ENCODE results near the gene NFIA.
"Not testable (repeated sequence)": the region's sequence is repeated elsewhere in the genome, so short reads cannot be mapped to it uniquely, and the experiment has no call there.

NFIA gene

GRCh38 chr1:61109158-61109557 is 26.8 kb downstream of the NFIA start:
- no peak for DNase-seq

DNA sequence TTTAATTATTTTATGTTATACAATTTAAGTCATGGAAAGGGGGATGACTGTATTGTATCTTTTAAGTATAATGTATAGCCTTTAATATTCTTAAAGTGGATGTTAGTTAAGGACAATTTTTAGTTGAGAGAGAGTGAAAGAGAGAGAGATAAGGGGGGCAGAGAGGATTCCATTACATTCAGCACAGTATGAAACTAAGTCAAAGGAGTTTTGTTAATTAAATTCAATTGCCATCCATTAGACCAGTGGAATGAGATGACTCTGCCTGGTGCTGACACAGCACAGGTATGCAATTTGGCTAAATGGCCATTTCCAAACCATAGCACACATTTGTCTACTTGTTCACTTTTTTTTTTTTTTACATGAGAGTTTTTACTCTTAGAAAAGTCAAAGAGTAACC is 27.5 kb downstream of the NFIA start:
- DNase-seq: no peak

GRCh38 chr1:61110554-61110953 is 28.2 kb downstream of the NFIA start:
- no peak for DNase-seq

DNA sequence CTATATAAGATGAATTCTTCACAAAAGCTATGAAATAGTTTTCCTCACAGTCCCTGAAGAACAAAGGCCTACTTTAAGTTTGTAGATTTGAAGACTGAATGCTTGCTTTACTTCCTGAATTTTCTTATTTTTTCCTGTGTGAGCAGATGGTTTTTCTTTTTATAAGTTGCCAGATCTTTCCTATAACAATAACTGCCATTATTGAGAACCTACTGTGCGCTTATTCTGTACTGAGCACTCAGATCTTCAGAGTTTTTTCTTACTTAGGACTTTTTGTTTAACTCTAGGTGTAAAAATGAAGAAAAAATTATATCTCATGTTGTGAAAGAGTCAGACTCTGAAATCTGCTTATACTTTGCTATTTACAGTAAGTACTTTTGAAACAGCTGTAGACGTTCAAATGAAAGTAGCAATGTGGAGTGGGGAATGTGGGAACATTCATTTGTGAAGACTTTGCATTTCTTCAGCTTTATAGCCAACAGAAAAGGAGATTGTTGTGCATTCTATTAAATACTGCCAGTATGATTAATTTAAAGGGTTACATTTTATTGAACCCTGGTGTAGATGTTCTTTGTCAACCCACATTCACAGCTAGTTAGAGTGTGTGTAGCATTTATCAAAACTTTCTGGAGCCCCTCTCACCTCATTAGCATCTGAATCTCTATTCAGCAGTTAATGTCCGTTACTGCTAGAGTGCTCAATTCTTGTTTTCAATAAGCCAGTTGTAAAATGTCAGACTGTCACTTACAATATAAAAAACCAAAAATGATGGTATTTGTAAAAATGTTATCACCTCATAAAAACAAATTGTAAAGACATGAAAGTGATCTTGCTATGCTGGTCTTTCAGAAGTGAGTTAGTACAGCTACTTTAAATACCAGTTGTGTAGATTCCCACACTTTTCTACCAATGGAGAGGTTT is 29.0 kb downstream of the NFIA start:
- no peak for DNase-seq

GRCh38 chr1:61114178-61114870 is 32.0 kb downstream of the NFIA start:
- DNase-seq: no peak

DNA sequence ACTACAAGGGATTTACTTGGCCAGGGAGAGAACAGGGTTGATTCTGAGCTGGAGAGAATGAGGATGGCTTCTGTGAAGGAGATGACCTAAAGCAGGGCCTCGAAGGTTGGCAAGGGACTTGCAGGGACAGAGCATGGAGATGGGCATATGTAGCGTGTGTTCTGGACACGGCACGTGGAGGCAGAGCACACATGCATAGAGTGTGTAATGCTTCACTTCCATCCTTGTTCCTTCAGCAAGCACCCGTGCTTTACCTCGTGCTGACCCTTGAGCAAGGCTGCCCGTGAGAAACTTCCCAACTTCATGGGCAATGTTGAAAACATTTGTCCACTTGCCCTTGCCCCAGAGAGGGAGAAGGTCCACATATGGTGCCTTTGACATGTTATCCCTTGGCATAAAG is 33.1 kb downstream of the NFIA start:
- no peak for DNase-seq

DNA sequence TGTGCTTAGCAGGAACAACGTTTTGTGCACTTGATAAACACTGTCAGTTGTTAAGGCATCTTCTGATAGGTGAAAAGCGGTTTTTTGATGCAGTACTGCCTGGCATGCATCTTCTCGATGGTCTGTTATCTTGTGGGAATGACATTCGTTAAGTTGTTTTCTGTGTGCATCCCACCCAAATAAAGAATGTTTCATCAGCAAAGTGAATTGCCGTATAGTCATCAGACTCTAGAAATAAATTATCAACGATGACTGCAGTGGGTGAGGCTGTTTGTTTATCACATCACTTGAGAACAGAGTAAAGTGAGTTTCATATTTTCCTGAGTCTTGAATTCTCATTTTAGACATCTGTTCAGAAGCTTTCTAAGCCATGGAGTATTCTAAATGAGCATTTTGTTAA is 34.1 kb downstream of the NFIA start:
- DNase-seq: no peak

DNA sequence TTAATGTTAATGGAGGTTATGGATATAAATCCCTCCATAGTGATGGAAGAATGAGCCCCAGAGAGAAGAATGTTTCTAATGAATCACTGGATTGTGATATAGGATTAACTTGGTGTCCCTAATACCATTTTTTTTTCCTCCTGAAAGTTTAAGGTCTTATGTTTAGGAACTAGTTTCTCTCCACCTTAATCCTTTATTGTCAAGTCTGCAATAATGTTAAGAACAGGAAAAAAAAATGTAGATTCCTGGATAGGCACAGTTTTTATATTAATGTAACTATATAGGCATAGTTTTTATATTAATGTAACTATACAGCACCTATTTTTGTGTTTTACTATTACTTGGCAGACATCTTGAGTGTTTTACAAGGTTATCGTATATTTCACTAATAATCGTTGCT is 34.9 kb downstream of the NFIA start:
- no peak for DNase-seq

DNA sequence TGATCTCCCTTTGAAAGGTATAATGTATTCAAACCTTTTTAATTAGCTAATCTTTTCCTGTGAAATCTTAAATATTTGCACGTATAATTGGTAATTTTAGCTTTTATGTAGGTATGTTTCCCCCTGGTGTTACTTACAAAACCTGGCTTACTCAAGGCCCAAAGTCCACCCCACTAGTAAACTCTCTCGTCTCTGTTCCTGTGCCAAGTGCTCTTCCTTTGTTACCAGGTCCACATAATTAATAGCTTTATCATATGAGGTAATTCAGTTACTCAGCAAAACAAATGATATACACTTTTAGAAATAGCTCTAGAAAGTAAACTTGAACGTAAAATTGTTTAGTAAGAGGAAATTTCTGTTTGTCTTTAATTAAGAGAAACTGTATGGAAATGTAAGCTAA is 36.7 kb downstream of the NFIA start:
- DNase-seq: no peak

DNA sequence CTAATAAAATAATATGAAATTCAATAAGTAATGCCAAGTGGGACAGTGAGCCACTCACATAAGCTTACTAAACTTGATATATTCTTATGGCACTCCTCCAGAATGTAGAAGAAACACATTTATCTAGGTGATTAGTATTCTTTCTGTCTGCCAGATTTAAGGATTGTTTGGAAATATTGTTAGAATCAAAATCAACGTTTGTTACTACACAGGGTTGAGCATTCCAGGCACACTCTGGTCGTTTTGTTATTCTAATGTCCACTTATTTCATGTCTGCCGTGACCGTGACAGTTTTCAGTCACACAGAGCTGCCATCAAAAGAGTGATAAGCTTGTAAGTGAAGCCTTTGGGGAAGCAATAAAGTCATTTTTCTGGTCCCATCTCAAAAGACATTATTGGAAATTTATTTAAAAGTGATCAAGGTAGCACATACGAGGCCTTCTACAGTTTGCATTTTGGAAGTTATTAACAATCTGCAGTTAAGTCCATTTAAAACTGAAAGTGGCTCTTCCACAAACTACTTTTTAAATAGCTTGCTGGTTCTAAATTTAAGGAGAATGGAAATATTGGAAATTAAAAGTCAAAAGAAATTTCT is 38.0 kb downstream of the NFIA start:
- no peak for DNase-seq

GRCh38 chr1:61120998-61121397 is 38.6 kb downstream of the NFIA start:
- DNase-seq: no peak

- no peak for DNase-seq
Observed at GRCh38 chr1:61121631-61122030, 39.3 kb downstream of the NFIA start.

DNA sequence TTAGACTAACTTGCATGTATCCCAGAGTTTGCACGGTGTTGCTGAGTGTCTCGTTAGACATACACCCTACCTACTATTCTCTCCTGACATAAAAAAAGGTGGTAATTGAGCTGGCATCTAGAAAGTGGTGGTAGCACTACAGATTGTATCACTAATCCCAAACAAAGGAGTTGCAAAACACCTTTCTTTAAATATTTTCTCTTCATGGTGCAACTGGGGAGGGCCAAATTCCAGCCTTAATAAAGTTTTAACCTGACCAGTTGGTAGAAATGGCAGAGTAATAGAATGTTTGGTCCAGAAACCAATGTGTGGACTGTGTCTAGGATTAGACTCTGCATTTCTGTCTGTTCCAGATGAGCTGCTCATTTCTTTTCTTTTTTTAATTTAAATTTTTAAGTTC is 40.0 kb downstream of the NFIA start:
- no peak for DNase-seq

GRCh38 chr1:61123326-61123725 is 41.0 kb downstream of the NFIA start:
- DNase-seq: no peak

DNA sequence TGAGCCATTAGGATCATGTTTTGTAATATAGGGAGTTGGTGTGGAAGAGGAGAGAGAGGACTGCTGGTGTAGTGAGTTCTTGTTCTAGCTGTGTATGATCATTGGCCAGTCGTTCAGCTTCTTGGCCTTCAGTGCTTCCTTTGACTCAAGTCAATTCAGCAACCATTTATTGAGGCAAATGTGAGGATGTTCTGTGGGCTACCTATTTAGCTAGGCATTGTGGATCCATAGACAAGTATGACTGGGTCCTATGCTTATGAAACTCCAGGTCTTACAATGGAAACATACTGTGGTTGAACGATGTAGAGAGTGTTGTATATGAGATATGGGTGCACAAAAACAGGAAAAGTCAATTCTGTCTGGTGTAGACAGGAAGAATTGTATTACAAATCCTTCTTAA is 41.7 kb downstream of the NFIA start:
- DNase-seq: no peak

GRCh38 chr1:61124696-61125095 is 42.3 kb downstream of the NFIA start:
- no peak for DNase-seq

- no peak for DNase-seq
Observed at GRCh38 chr1:61125263-61125662, 42.9 kb downstream of the NFIA start.

DNA sequence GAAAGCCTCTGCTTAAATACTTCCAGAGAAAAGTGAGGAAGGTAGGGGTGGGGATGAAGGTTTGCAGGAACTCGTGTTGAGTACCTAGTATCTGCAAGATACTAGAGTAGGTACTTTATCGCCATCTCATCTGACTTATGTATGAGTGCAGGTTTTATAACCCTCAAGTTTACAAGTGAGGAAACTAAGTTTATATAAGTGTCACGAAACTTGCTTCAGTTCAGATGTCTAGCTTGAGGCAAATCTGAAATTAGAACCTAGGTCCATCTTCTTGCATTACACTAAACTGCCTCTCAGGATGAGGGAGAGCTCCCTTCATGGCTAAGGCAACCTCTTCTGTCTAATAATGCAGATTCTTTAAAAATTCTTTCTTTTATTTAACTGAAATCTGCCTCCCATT is 43.5 kb downstream of the NFIA start:
- DNase-seq: no peak

DNA sequence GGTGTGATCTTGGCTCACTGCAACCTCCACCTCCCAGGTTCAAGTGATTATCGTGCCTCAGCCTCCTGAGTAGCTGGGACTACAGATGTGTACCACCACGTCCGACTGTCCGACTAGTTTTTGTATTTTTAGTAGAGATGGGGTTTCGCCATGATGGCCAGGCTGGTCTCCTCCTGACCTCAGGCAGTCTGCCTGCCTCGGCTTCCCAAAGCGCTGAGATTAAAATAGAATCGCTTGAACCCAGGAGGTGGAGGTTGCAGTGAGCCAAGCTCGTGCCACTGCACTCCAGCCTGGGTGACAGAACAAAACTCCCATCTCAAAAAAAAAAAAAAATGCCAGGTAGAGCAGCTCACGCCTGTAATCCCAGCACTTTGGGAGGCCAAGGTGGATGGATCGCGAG is 44.5 kb downstream of the NFIA start:
- not testable (repeated sequence) for DNase-seq

- no peak for DNase-seq
Observed at GRCh38 chr1:61130338-61131000, 48.1 kb downstream of the NFIA start.

DNA sequence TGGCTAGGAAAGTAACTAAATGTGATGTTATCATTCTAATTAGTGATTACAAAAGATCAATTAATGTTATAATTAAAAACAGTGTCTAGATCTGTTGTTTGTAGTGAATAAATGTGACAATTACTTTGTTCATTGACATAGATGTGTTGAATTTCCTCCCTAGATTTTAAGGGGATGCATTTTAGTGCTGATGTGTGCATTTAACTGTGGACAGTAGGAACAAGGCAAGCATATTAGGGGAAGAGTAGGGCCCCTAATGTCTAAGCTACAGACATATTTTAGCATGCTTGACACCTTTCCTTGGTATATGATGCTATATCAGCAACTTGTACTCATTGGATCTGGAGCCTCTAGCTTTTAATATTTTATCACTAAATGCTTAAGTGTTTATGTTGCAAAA is 48.9 kb downstream of the NFIA start:
- no peak for DNase-seq

- no peak for DNase-seq
Observed at GRCh38 chr1:61131716-61132115, 49.4 kb downstream of the NFIA start.

GRCh38 chr1:61132176-61132638 is 49.8 kb downstream of the NFIA start:
- DNase-seq: no peak

All from activated CD4-positive, alpha-beta T cell treated with anti-CD3 and anti-CD28 coated beads, Interleukin-2, amount 50 U/mL, for 1 hour (primary cell).